AG10803 (cell line): Measurements from ENCODE around the gene TBC1D2.

Source experiments
- DNase-seq: peaks from one replicate; pipeline ENCODE4 v3.0.0; 2010; ENCODE audit warnings: low read depth
- H3K4me3 ChIP-seq: 2 replicates; pipeline ENCODE4 v1.5.1; 2011; ENCODE audit warnings: mild to moderate bottlenecking, low read length, control low read depth
- CTCF ChIP-seq: conservative IDR thresholded peaks from 2 replicates; pipeline ENCODE4 v1.5.1; 2011; ENCODE audit warnings: mild to moderate bottlenecking, low read length, control low read depth, inconsistent platforms

Gene TBC1D2

GRCh38 chr9:98222885-98223691, 32.4 kb downstream of the TBC1D2 start:
- no peak overlapping the region for H3K4me3 ChIP-seq
- peak; percentile 100 for DNase-seq
- no peak for TF ChIP-seq CTCF

- H3K4me3 ChIP-seq: no peak overlapping the region
- no peak for TF ChIP-seq CTCF
- DNase-seq: no peak
Measured at GRCh38 chr9:98220911-98221310, 34.5 kb downstream of the TBC1D2 start.

- no peak for DNase-seq
- TF ChIP-seq CTCF: no peak
- H3K4me3 ChIP-seq: no peak overlapping the region
Measured at GRCh38 chr9:98219794-98220370, 35.6 kb downstream of the TBC1D2 start.

- DNase-seq: no peak
- no peak overlapping the region for H3K4me3 ChIP-seq
- TF ChIP-seq CTCF: no peak
Measured at GRCh38 chr9:98219364-98219716, 36.1 kb downstream of the TBC1D2 start.

GRCh38 chr9:98218562-98219363, 36.7 kb downstream of the TBC1D2 start:
- no peak overlapping the region for H3K4me3 ChIP-seq
- no peak for TF ChIP-seq CTCF
- DNase-seq: no peak

- H3K4me3 ChIP-seq: no peak overlapping the region
- DNase-seq: no peak
- no peak for TF ChIP-seq CTCF
Measured at GRCh38 chr9:98217255-98217654, 38.2 kb downstream of the TBC1D2 start.
